Astrocyte of the spinal cord (primary cell): ENCODE data around the gene SNX20.

Experiments used
- DNase-seq: peaks from one replicate; pipeline ENCODE4 v3.0.0; 2011; ENCODE audit warnings: low read depth, low spot score
- H3K4me3 ChIP-seq: 2 replicates; pipeline ENCODE4 v1.5.1; 2011; ENCODE audit warnings: low read depth, mild to moderate bottlenecking, low read length, moderate library complexity
- in situ Hi-C: cut with HindIII; loops from 2 replicates; pipeline ENCODE4 v1.10.0; 2017; ENCODE audit warnings: low sequenced_read_pairs
- TF ChIP-seq, protein P1 (sequence below): IDR thresholded peaks from 2 replicates; pipeline ENCODE4 v1.5.1; 2012; ENCODE audit warnings: low read depth, mild to moderate bottlenecking, low read length, inconsistent platforms

The SNX20 gene

DNA sequence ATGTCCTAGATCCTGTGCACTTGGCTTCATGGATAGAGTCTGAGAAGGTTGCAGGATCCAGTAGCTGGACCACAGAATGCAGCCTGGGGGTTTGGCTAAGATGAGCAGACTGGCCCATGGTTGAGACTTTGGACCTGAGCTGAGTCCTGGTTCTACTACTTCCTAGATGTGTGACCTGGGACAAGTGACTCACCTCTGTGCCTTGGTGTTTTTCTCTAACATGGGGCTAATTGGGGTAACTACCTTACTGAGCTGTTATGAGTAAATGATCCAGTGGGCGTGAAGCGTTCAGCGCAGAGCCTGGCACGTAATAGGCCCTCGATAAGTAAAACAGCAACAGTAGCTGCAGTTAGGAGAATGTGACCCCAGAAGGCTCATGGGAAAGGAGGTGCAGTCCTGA, 38.8 kb downstream of the SNX20 start:
- in situ Hi-C loops: no loop called here
- H3K4me3 ChIP-seq: no peak overlapping the region
- TF ChIP-seq, protein P1, sequence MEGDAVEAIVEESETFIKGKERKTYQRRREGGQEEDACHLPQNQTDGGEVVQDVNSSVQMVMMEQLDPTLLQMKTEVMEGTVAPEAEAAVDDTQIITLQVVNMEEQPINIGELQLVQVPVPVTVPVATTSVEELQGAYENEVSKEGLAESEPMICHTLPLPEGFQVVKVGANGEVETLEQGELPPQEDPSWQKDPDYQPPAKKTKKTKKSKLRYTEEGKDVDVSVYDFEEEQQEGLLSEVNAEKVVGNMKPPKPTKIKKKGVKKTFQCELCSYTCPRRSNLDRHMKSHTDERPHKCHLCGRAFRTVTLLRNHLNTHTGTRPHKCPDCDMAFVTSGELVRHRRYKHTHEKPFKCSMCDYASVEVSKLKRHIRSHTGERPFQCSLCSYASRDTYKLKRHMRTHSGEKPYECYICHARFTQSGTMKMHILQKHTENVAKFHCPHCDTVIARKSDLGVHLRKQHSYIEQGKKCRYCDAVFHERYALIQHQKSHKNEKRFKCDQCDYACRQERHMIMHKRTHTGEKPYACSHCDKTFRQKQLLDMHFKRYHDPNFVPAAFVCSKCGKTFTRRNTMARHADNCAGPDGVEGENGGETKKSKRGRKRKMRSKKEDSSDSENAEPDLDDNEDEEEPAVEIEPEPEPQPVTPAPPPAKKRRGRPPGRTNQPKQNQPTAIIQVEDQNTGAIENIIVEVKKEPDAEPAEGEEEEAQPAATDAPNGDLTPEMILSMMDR: no peak
- DNase-seq: no peak

DNA sequence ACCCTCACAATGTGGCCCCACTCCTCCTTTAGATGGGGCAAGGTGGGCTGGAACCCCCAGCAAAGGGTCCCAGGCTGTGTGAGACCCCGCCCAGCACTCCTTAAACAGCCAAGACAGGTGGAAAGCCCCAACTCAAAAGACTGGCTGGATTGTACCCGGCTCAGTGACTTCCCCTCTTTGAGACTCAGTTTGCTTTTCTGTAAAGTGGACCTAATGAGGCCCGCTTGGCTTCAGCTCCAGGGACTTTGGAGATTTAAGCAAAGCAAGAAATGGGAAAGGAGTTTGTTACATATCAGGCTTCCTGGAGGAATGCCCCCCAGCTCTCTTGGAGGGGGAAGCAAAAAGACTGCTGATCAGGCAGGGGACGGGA, 39.3 kb downstream of the SNX20 start:
- in situ Hi-C loops: no loop called here
- TF ChIP-seq, protein P1: no peak
- H3K4me3 ChIP-seq: no peak overlapping the region
- no peak for DNase-seq

DNA sequence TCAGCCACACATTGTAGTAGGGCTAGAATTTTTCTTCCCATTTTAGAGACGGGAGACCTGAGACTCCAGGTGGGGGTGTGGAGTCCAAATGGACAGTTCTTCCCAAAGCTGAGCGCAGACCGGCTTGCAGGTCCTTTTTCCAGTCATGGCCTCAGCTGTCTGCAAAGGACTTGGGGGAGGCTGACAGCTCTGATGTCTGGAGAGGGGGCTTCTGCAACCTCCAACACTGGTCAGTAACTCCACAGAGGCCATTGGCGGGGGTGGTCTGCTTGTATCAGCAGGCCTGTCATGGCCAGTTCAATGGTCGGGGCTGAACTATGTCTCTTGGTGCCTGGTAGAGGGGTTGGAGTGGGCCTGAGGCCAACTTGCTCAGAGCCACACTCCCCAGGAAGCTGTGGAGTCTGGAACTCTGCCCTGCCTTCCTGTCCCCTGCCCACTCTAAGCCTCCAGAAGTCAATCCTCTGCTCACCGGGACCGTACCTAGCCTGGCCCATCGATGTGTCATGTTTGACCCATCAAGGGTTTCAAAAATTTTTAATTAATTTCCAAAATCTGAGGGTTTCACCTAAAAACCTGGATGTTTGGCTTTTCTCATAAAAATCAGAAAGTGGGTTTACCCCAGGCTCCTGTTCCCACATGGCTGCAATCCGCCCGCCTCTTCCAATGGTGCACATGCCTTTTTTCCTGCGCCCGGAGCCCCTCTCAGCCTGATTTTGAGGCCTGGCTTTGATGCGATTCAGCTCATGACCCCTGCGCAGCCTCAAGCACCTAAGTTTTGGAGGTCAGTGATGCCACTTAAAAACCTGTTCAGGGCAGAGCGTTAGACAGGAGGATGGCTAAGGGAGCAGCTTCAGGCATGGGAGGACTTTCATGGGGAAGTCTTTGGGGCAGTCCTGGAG, 39.9 kb downstream of the SNX20 start:
- H3K4me3 ChIP-seq: no peak overlapping the region
- DNase-seq: no peak
- TF ChIP-seq, protein P1: no peak
- in situ Hi-C loops: no loop called here

DNA sequence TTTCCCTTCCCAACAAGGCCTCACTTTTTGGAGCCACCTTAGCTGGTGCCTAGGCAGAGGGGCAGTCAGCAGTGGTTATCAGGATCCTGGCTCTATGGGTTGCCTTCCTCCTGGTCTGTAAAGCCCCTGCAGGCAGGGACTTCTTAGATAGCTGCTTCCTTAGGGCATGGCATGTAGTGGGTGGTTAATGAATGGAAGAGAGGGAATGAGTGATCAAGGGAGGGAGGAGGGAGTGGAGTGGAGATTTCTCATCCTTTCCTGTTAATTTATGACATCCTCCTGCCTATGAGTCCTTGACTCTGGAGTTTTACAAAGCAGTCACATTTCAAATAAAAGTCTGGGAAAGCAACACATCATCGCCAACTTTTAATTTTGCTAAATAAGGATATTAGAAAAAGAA, 40.7 kb downstream of the SNX20 start:
- no peak overlapping the region for H3K4me3 ChIP-seq
- in situ Hi-C loops: no loop called here
- TF ChIP-seq, protein P1: no peak
- DNase-seq: no peak

DNA sequence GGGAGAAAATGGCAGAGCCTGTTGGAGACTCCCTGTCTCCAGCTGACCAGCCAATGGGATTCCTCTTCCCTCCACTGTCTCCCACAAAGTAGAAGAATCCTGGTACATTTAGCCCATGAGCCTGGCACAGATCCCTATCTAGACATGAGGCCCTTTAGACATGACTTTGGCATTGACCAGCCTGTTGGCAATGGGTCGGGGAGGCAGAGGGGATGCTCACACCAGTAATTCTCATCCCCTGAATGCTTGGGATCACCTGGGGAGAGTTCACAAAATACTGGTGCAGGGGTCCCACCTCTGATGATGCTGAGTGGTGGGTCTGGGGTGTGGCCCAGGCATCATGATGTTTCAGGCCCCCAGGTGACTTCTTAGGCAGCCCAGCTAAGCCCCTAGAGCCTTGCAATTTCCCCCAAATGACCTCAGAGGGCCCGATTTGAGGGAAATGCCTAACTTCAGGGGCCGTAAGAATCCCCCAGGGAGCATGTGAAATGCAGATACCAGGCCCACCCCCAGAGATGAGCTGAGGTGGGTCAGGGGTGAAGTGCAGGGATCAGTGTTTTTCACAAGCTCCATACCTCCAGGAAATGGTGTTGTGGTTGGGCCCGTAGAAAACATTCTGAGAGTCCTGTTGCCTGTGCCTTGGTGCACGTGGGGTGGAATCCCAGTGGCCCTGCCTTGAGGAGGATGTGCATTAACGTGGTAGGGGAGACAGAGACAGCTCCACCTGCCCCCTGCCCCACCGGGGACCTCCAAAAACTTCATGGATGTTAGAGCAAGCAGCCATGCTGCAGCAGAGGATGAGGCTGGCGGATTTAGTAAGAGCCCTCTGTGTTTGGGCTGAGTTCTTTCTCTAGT, 42.1 kb downstream of the SNX20 start:
- TF ChIP-seq, protein P1: no peak
- no peak for DNase-seq
- no peak overlapping the region for H3K4me3 ChIP-seq
- in situ Hi-C loops: no loop called here

DNA sequence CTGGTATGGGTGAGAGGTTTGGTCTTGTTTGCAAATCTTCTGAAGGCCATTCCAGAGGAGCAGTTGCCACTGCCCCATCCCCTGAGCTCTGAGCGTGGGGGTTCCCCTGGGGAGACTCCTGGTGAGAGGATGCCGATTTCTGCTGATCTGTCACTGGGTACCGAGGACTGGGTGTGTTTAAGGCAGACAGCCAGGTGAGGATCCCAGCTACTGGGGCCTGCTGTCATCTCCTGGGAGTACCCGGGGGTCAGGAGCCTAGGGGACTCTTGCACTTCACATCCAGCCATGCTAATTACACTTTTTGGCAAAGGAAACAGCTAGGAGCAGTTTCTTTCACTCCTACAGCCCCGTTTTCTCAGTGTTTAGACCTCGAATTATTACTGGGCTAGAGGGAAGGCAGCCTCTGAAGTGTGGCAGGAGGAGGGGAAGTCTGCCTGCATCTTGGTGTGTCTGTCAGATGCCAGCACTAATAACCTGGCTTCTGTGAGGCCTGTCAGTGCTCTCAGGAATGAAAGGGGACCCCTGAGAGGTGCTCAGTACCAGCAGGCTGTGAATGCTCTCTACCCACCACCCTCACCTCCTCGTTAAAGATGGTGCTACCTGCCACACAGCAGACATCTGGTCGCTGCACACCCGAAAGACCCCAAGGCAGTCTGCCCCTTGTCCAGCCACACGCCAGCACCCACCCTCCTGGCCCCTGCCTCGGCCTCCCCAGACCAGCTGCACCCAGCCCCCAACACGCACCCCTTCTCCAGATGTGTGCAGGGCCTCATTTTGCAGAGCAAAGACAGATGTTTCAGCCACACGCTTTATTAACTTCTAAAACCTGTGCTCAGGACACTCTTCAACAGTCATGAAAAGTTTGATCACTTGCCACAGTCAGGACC, 43.2 kb downstream of the SNX20 start:
- TF ChIP-seq, protein P1: no peak
- H3K4me3 ChIP-seq: no peak overlapping the region
- in situ Hi-C loops: no loop called here
- no peak for DNase-seq
